Measurements from ENCODE around the gene MYO9B. TPM values are rescaled to one million over a fixed set of nuclear protein-coding genes. Genes with fewer than 3 reads are reported as not detected.

MYO9B gene
- total RNA-seq, 6 experiments from 2014 or later, result 25.4 to 38.7 (median 36.0) TPM

DNA sequence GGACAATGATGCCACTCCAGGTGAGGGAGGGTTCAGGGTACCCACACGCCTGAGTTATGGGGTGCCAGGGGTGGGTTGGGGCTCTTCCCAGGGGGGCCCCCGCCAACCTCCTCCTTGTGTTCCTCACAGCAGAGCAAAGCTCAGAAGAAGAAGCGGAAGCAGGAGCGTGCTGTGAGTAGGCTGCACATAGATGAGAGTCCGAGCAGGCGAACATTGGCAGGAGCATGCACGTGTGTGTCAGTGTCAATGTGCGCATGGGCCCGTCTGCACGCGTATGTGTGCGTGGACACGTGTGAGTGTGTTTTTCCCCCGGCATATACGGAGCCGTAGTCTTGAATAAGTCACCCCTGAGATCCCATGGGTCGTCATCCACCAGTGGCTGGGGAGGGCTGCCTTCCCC lies 127.1 kb downstream of the MYO9B start:
- no peaks in the 10 kb centered on the region for H3K27me3 ChIP-seq
- TF ChIP-seq POLR2A (IDR thresholded peaks at IDR 0.05), result no peak
- TF ChIP-seq, protein P1, sequence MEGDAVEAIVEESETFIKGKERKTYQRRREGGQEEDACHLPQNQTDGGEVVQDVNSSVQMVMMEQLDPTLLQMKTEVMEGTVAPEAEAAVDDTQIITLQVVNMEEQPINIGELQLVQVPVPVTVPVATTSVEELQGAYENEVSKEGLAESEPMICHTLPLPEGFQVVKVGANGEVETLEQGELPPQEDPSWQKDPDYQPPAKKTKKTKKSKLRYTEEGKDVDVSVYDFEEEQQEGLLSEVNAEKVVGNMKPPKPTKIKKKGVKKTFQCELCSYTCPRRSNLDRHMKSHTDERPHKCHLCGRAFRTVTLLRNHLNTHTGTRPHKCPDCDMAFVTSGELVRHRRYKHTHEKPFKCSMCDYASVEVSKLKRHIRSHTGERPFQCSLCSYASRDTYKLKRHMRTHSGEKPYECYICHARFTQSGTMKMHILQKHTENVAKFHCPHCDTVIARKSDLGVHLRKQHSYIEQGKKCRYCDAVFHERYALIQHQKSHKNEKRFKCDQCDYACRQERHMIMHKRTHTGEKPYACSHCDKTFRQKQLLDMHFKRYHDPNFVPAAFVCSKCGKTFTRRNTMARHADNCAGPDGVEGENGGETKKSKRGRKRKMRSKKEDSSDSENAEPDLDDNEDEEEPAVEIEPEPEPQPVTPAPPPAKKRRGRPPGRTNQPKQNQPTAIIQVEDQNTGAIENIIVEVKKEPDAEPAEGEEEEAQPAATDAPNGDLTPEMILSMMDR (IDR thresholded peaks at IDR 0.05), result no peak
- H3K9me3 ChIP-seq, result no peaks in the 10 kb centered on the region
- H3K36me3 ChIP-seq, result peaks cover 0 to 53% (median 9%) of the 10 kb centered on the region in 4 donors
- WGBS (ENCODE audit: insufficient coverage, low coverage, low lambda C conversion rate, missing lambda C conversion rate), result 91% methylated on average over 8 of the region's 17 CpGs
- peaks cover 0 to 14% (median 7%) of the 10 kb centered on the region in 4 donors for H3K4me1 ChIP-seq
- no peak for DNase-seq
- intact Hi-C loops (cut with DNase I), result no loop called here
- ATAC-seq, result no peak
- H3K4me3 ChIP-seq, result no peak overlapping the region
- no peak overlapping the region for H3K27ac ChIP-seq

DNA sequence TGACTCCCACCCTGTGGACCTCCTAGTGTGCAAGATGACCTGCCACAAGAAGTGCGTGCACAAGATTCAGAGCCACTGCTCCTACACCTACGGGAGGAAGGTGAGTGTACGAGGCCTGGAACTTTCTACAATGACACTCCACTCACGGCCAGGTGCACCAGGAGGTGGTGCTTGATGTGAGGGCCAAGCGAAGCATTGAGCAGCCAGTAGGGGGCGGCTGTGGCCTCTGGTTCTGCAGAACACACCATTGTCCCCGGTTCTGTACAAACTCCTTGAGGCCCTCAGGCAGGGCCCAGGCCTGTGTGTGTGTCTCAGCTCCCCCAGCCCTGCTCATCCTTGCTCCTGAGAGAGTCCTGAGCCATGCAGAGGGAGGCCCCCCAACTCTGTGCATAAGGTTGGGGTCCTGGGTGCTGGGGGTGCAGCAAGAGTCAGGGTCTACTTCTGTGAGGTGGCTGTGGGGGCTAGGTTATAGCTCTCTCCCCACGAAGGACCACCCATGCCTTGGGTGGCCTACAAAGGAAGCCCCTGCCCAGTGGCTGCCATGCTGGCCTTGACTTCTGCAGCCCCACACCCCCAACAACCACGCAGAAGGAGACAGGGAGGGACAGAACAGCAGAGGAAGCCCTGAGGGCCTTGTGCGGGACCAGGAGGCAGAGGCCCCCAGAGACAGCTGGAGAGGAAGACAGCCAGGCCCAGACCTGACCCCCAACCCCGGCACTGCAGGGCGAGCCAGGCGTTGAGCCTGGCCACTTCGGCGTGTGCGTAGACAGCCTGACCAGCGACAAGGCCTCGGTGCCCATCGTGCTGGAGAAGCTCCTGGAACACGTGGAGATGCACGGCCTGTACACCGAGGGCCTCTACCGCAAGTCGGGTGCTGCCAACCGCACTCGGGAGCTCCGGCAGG lies 129.9 kb downstream of the MYO9B start:
- TF ChIP-seq, protein P1 (IDR thresholded peaks at IDR 0.05), result peak; percentile 58 to 79 (median 66)
- no peak for TF ChIP-seq POLR2A (IDR thresholded peaks at IDR 0.05)

DNA sequence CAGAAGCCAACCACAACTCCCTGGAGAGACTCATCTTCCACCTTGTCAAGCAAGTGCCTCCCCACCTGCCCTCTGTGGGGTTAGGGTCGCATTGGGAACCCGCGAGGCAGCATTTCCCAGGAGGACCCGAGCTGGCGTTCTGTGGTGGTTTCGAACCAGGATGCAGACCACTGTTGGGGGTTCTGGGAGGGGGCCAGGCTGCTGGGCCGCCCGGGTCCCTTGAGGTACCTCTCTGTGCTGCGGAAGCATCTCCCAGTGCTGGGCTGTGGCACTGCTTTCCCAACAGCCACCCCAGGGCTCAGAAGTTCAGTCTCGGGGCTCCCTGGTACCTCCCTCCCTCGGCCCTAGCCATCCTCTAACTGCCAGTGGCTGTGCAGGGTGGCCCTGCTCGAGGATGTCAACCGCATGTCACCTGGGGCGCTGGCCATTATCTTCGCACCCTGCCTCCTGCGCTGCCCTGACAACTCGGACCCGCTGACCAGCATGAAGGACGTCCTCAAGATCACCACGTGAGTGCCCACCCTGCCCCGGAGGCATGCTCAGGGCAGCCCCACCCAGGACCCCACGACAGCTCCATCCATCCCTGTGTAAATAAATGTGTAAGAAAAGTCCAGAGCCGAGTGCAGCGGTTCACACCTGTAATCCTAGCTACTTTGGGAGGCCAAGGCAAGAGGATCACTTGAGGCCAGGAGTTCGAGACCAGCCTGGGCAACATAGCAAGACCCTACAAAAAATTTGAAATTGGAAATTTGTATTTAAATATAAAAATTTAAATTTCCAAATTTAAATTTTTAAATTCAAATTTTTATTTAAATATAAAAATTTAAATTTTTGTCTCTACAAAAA lies 131.4 kb downstream of the MYO9B start:
- Histone ChIP-seq H3K27ac (no peak overlapping the region), H3K4me3 (no peak overlapping the region), H3K9me3 (no peaks in the 10 kb centered on the region), H3K4me1 (no peaks in the 10 kb centered on the region), H3K36me3 (peaks cover 0 to 37% (median 3%) of the 10 kb centered on the region in 4 donors), H3K27me3 (no peaks in the 10 kb centered on the region)
- DNase-seq (no peak), ATAC-seq (no peak)
- intact Hi-C loops (cut with DNase I), result no loop called here
- TF ChIP-seq POLR2A (IDR thresholded peaks at IDR 0.05), result no peak
- TF ChIP-seq, protein P1 (IDR thresholded peaks at IDR 0.05), result no peak
- 83% methylated on average over 4 of the region's 25 CpGs for WGBS (ENCODE audit: insufficient coverage, low coverage, low lambda C conversion rate, missing lambda C conversion rate)

More for the DNA sequence above, 129.9 kb downstream of the MYO9B start:
- Histone ChIP-seq H3K27me3 (no peaks in the 10 kb centered on the region), H3K36me3 (peaks cover 0 to 44% (median 7%) of the 10 kb centered on the region in 4 donors), H3K4me3 (no peak overlapping the region), H3K9me3 (no peaks in the 10 kb centered on the region), H3K27ac (no peak overlapping the region), H3K4me1 (peaks cover 0 to 8% (median 4%) of the 10 kb centered on the region in 4 donors)
- no CpG with 5 or more reads among the region's 27 CpGs for WGBS (ENCODE audit: insufficient coverage, low coverage, low lambda C conversion rate, missing lambda C conversion rate)
- DNase-seq, result peak in 2 of 3 donors; percentile 73 to 75
- peak; percentile 63 to 83 (median 76) for ATAC-seq
- intact Hi-C loops (cut with DNase I), result no loop called here

DNA sequence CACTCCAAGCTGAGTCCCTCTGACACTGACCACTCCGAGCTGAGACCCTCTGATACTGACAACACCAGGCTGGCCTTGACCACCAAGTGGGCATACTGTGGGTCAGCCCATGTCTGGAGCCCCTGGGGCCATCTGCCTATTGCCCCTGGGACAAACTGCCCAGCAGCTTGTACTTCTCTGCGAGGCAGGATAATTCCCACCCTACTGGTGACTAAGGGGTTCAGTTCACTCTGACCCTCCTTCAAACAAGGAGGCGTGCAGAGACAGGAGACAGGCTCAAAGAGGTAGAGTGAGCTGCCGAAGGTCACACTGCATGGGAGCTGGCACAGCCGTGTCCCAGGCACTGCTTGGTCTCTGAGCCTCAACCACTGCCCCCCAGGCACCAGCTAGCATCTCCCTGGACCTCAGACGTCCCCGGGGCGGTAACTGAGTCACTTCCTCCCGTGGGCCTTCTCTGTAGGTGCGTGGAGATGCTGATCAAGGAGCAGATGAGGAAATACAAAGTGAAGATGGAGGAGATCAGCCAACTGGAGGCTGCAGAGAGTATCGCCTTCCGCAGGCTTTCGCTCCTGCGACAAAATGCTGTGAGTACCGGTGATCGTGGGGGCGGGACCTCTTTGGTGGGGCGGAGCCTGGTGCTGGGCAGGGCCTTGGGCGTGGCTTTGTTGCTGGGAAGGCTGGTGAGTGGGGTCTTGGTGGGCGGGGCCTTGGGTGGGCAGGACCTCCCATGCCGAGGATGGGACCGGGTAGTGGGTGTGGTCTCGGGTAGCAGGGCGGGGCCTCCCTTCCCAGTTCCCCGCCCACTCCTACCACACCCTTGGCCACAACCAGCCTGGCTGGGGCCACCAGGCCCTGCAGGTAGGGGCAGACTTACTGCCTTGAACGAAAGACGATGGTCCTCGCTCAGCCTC lies 133.8 kb downstream of the MYO9B start:
- ATAC-seq (peak in 3 of 4 donors; percentile 7 to 29 (median 8)), DNase-seq (no peak)
- no peak overlapping the region for H3K4me3 ChIP-seq
- H3K27me3 ChIP-seq, result no peaks in the 10 kb centered on the region
- no peaks in the 10 kb centered on the region for H3K9me3 ChIP-seq
- intact Hi-C loops (cut with DNase I), result no loop called here
- WGBS (ENCODE audit: insufficient coverage, low coverage, low lambda C conversion rate, missing lambda C conversion rate), result 76% methylated on average over 18 of the region's 28 CpGs
- peaks cover 0 to 37% (median 2%) of the 10 kb centered on the region in 4 donors for H3K36me3 ChIP-seq
- peaks cover 0 to under 1% (median under 1%) of the 10 kb centered on the region in 4 donors for H3K4me1 ChIP-seq
- no peak for TF ChIP-seq POLR2A (IDR thresholded peaks at IDR 0.05)
- TF ChIP-seq, protein P1 (IDR thresholded peaks at IDR 0.05), result no peak
- no peak overlapping the region for H3K27ac ChIP-seq

Data from right lobe of liver (tissue), 6 donors.